Left hindlimb (tissue), 1 donor: ENCODE data around the gene ENO3.

Experiments
- DNase-seq: peaks from one replicate; pipeline ENCODE4 v3.0.0-alpha.2; 2018

Gene ENO3

GRCh38 chr17:4938069-4938491 is 12.8 kb upstream of the ENO3 start:
- DNase-seq: no peak

GRCh38 chr17:4938688-4939545 is 12.0 kb upstream of the ENO3 start:
- DNase-seq: no peak

DNA sequence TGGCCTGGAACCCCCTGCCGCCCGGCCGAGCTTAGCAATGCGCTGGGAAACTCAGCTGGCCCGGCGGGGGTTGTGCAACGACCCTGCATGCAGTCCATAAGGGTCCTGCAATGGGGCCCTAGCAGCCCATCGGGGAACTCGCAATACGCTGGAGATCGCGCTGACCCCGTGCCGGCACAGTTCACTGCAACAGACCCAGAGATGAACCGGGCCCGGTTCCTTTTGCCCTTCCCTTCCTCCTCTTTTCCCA is 11.4 kb upstream of the ENO3 start:
- DNase-seq: no peak

GRCh38 chr17:4939796-4940554 is 10.9 kb upstream of the ENO3 start, which contains the start of the genes RNF167 and SLC25A11:
Gene RNF167, plus strand, starts transcription at chr17:4940268. Its CDS starts 642 bp downstream, at chr17:4940910.
Gene SLC25A11, minus strand, starts transcription at chr17:4940046. Its CDS starts 136 bp downstream, at chr17:4939910.
- DNase-seq: peak; percentile 98

DNA sequence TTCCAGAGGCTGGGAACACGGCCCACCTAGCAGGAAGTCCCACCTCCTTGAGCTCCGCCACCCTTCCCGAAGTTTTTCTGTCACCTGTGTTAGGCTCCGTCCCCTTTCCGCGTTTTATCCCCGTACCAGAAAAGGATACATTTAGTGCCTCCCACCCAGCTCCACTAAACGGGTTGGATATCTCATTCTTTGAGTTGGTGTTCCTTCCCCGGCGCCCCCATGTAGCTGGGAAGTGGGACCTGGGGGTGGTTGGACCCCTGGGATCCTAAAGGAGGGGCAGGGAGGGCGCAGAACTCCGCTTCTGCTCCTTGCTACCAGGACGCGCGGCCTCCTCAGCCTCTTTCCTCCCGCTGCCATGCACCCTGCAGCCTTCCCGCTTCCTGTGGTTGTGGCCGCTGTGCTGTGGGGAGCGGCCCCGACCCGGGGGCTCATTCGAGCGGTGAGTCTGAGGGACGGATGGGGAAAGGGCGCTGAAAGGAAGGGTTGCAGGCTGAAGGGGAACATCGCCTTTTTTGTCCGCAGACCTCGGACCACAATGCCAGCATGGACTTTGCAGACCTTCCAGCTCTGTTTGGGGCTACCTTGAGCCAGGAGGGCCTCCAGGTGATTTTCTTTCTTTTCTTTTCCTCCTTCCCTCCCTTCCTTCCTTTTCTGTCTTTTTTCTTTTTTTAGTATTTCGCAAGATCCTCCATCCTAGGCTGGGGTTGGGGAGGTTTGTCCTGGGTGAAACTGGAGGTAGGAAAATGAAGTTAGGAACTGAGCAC is 10.2 kb upstream of the ENO3 start:
- no peak for DNase-seq

DNA sequence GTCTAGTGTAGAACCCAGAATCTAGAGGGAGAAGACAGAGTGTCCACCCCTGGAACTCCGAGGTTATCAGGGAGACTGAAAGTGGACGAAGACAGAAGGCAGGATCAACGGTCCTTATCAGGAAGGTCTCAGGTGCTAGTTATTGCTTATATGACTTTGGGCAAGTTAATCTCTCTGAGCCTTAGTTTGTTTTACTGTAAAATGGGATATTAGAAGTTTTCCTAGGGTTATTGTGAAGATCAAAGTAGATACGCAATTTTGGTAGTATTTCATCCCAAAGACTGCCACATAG is 9.7 kb upstream of the ENO3 start:
- DNase-seq: no peak

DNA sequence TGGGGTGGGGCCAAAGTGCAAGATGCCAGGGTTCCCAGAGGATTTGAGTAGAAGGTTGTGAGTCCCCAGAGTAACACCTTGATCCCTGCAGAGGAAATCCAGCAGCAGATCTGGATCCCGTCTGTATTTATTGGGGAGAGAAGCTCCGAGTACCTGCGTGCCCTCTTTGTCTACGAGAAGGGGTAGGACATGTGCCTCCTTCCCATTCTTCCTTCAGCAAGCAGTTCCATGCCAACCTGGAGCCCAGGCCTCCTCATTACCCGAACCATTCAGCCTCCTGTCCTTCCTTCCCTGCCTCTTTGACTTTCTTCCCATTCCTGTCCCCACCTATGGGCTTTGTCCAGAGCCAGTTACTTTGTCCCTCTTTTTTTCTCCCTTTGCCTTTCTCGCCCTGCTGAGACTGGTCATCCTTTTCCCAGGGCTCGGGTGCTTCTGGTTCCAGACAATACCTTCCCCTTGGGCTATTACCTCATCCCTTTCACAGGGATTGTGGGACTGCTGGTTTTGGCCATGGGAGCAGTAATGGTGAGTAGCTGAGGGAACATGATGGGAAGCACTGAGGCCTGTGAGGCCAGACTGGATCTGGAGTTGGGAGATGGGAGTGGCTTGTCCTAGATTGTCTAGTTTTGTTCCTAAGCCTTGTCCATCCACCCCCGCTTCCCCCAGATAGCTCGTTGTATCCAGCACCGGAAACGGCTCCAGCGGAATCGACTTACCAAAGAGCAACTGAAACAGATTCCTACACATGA is 8.0 kb upstream of the ENO3 start:
- DNase-seq: no peak

DNA sequence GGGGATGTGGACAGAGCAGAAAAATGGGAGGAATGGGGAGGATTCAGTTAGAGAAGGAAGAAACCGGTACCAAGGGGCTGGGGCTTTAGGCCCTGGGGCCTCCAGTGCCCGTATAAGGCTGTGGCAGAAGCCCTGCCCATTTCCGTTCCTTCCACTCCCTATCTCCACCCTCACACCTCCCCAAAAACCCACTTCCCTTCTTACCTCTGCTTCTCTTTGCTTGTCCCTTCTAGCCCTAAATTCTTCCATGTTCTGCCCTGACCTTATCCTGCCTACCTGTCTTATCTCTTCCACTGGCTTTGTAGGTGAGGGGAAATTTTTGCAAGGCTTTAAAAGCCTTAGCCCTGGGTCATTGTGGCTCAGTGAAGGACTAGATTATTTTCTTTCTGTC is 6.8 kb upstream of the ENO3 start:
- DNase-seq: no peak

GRCh38 chr17:4944554-4945175 is 6.3 kb upstream of the ENO3 start:
- DNase-seq: no peak

- DNase-seq: no peak
Measured at GRCh38 chr17:4945176-4945943, 5.6 kb upstream of the ENO3 start.

DNA sequence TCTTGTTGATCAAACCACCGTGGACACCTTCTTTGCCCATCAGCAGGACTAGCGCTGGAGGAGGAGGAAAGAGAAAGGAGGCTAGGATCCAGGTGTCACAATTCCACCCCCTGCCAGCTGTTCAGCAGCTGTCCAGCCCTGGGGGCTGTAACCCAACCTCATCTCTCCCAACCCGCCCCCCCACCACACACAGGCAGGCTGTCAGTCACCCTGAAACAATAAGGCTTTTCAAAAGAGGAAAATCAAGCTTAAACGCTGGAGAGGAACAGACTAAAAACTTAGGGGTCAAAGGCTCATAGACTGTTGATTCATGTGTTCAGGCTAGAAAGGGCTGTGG is 5.0 kb upstream of the ENO3 start:
- no peak for DNase-seq

DNA sequence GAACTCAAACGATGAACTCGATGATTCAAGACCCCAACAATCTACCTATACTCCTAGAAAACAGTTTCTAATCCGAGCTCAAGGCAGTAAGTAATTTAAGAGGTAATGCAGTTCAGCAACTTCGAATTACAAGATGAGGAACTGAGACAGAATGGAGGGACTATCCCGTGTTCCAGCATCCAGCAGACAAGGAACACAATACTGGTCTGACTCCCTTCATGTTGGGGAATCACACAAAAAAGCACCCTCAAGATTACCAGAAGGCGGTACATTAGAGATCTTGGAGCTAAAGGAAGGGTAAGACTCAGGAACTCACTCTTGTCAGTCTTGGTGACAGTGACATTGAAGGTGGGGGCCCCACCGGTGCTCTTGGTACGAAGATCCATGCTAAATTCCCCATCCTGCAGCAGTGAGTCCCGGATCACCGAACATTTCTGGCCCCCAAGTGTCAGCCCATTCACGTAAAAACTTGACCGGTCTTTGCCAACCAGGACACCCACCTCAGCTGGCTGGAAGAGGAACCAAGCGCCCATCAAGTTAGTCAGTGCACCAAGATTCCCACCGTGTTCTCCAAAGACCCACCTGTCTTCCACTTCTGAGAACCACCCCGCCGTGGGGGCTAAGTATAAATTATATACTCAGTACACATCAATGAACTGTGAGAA is 4.5 kb upstream of the ENO3 start:
- DNase-seq: no peak

DNA sequence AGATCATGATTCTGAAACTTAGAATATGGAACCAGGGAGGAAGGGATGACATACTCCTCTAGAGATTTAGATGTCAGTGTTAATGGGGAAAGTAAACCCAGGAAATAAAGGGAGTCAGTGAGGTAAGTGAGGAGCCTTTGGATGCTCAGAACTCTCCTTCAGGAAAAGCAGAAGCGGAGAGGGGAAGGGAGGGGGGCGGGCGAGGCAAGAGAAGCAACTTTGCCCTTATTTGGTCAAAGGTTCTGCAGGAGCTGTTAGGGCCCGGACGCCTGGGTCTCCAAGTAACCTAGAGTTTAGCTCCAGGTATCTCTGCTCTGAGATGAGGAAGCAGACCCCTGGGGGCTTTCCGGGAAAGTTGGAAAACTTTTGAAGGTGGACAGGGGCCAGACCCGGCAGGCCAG is 3.9 kb upstream of the ENO3 start:
- DNase-seq: no peak

- peak; percentile 84 for DNase-seq
Measured at GRCh38 chr17:4947411-4948165, 3.3 kb upstream of the ENO3 start.

DNA sequence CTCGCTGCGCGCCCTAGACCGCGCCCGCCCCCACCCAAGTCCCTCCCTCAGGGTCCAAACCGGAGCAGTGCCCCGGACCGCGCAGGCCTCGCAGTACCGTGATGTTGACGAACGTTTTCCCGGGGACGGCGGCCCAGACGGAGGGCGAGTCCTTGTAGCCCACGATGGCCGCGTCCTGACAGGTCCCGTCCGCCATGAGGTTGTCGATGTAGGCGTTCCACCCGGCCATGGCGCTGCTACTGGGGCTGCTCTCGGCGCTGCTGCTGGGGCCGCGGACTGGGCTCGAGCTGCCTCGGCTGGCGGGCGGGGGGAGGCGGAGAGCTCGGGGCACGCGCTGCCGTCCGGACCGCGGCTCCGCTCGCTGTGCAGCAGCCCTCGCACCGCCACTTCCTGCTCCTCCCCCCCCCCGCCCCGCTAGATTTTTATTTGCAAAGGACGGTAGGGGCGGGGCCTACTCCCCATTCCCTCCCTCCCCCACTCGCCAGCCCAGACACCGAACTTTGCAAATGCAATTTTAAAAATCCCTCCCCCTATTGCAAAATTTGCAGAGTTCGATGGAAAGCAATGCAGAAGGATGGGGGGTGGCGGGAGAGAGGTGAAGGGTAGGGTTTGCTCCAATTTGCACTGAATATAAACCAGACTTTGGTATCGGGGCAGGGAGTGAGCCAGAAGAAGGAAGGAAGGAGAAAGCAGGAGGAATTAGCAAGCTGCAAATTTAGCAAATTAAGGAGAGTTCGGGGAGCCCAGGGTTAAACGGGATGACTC is 2.6 kb upstream of the ENO3 start, which contains the start of gene PFN1:
Gene PFN1 (minus strand): TSS at position 365 of the 765 bp plus-strand sequence. CDS start 136 bp downstream, at position 229.
- DNase-seq: peak; percentile 94

- peak; percentile 92 for DNase-seq
Measured at GRCh38 chr17:4948931-4949320, 2.0 kb upstream of the ENO3 start.

DNA sequence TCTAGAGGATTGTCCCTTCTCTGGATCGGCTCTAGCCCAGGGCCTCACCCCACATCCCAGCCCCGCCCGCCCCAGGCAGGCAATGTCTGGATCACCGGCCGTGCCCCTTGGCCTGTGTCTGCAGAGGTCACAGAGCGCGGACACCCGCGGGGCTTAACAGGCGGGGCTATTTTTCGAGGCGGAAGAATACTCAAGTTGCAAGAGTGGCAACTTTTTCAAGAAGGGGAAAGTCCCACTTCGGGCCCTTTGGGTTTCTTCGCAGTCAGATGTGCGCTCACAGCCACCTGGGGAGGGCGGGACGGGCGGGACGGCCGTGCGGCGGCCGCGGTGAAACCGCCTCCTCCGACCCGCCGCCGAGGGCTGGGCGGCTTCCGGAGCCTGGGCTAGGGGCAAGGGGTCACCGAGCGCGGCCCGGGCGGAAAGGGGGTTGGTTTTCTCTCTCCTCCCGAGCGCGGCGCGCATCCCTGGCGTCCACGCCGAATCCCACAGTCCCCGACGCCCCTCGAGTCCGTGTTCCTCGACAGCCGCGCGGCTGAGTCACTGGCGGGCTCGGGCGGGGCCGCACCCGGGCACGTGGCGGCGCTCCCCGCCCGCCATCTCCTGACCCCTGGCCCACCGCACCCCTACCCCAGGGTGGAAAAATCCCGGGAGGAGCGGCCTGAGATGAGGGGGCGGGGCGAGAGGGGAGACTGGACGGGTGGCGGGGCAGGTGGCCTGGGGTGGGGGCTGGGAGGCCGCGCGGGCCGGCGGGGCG is 1.4 kb upstream of the ENO3 start:
- peak; percentile 79 for DNase-seq

GRCh38 chr17:4950075-4950745 is 709 bp upstream of the ENO3 start:
- peak; percentile 48 for DNase-seq
